HCT116 (cell line): Measurements from ENCODE around the gene ITIH4.

Experiments
- CEBPB ChIP-seq: IDR thresholded peaks from 2 replicates; pipeline ENCODE4 v1.6.1; 2012; ENCODE audit warnings: low read depth
- CTCF ChIP-seq, 3 experiments: fragments of 200-600 bp in 1 of 3; sonication (generic) in 1 of 3; IDR thresholded peaks in 2 of 3; conservative IDR thresholded peaks in 1 of 3; 2 replicates each; pipeline ENCODE4 v1.5.1; 2012 to 2017; ENCODE audit warnings: low read depth in 2 of 3, low read length in 2 of 3, antibody characterized with exemption in 1 of 3, borderline replicate concordance in 1 of 3, control low read depth in 1 of 3, mild to moderate bottlenecking in 1 of 3, mixed read lengths in 1 of 3, mixed run types in 1 of 3, moderate library complexity in 1 of 3; ENCODE audit not compliant: insufficient read depth in 1 of 3
- EGR1 ChIP-seq: IDR thresholded peaks from 2 replicates; pipeline ENCODE4 v1.6.1; 2012; ENCODE audit warnings: low read depth
- POLR2A ChIP-seq: IDR thresholded peaks from 2 replicates; pipeline ENCODE4 v1.7.0; 2011; ENCODE audit warnings: borderline replicate concordance; ENCODE audit not compliant: insufficient read depth, insufficient read length; ENCODE audit errors: extremely low read depth
- POLR2AphosphoS5 ChIP-seq: IDR thresholded peaks from 2 replicates; pipeline ENCODE4 v1.6.1; 2011; ENCODE audit warnings: mild to moderate bottlenecking, low read depth, low read length, moderate library complexity
- REST ChIP-seq: IDR thresholded peaks from 2 replicates; pipeline ENCODE4 v1.6.1; 2012; ENCODE audit warnings: low read depth
- SP1 ChIP-seq: IDR thresholded peaks from 2 replicates; pipeline ENCODE4 v1.6.1; 2012; ENCODE audit warnings: low read depth
- SRF ChIP-seq: IDR thresholded peaks from 2 replicates; pipeline ENCODE4 v1.6.1; 2012; ENCODE audit warnings: low read depth
- TF ChIP-seq, protein P1 (sequence below): IDR thresholded peaks from 2 replicates; pipeline ENCODE4 v1.6.1; 2012
- TF ChIP-seq, protein P2 (sequence below): IDR thresholded peaks from 2 replicates; pipeline ENCODE4 v1.6.1; 2011; ENCODE audit warnings: mild to moderate bottlenecking, low read length, moderate library complexity; ENCODE audit not compliant: insufficient replicate concordance; ENCODE audit errors: extremely low read depth

GRCh38 chr3:52874864-52875587 is 44.6 kb upstream of the ITIH4 start:
- TF ChIP-seq, protein P1, sequence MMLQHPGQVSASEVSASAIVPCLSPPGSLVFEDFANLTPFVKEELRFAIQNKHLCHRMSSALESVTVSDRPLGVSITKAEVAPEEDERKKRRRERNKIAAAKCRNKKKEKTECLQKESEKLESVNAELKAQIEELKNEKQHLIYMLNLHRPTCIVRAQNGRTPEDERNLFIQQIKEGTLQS, result no peak
- TF ChIP-seq CTCF (IDR thresholded peaks at IDR 0.05 in 2 of 3, conservative IDR thresholded peaks at IDR 0.05 in 1 of 3; ENCODE audit: borderline replicate concordance in 1 of 3, insufficient read depth in 1 of 3, low read depth in 2 of 3, low read length in 2 of 3) (no peak), POLR2A (no peak), REST (no peak), EGR1 (no peak), CEBPB (no peak), SRF (no peak), SP1 (no peak), POLR2AphosphoS5 (no peak)
- TF ChIP-seq, protein P2, sequence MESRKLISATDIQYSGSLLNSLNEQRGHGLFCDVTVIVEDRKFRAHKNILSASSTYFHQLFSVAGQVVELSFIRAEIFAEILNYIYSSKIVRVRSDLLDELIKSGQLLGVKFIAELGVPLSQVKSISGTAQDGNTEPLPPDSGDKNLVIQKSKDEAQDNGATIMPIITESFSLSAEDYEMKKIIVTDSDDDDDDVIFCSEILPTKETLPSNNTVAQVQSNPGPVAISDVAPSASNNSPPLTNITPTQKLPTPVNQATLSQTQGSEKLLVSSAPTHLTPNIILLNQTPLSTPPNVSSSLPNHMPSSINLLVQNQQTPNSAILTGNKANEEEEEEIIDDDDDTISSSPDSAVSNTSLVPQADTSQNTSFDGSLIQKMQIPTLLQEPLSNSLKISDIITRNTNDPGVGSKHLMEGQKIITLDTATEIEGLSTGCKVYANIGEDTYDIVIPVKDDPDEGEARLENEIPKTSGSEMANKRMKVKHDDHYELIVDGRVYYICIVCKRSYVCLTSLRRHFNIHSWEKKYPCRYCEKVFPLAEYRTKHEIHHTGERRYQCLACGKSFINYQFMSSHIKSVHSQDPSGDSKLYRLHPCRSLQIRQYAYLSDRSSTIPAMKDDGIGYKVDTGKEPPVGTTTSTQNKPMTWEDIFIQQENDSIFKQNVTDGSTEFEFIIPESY, result no peak
